Hepatic stellate cell (primary cell): ENCODE measurements around the gene SALL4.
"Not testable (repeated sequence)": the region's sequence is repeated elsewhere in the genome, so short reads cannot be mapped to it uniquely, and the experiment has no call there.

Source experiments
- DNase-seq: peaks from one replicate; pipeline ENCODE4 v3.0.0; 2011; ENCODE audit warnings: low spot score

Gene SALL4

GRCh38 chr20:51802170-51802751, at the start of gene SALL4:
Gene SALL4, minus strand, starts transcription at chr20:51802521. Its CDS starts 113 bp downstream, at chr20:51802408.
- no peak for DNase-seq

DNA sequence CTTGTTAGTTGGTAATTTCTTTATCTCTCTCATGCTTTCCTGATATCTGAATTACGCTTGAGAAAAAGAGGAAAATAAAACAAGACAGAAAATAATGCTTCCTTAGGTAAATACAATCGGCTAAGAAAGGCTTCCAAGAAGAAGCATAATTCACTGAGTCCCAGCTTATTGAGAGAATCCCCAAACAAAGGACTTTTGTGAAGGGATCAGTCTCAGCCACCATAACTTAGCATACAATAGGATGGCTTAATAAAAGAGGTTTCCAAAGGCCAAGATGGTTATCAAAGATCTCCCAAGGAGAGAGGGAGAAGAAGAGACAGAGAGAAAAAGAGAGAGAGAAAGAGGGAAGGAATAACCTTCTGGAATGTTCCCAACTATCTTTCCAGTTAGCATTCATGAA, 46.0 kb upstream of the SALL4 start:
- DNase-seq: no peak

DNA sequence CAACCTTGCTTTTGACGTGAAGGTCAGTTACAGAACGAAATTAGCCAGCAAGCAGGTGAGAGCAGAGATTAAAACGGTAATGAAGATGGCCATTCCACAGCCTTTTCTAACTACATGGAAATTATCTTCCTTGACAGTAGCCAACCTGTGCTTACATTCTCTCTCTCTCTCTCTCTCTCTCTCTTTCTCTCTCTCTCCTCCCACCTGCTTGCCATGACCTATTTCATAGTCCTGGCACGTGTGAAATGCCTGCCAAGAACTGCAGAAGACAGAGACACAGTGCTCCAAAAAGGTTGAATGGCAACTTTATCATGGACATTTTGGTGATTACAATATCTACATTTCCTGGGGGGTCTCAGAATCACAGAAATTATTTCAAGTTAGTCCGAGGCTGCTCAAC, 38.5 kb upstream of the SALL4 start:
- DNase-seq: no peak

DNA sequence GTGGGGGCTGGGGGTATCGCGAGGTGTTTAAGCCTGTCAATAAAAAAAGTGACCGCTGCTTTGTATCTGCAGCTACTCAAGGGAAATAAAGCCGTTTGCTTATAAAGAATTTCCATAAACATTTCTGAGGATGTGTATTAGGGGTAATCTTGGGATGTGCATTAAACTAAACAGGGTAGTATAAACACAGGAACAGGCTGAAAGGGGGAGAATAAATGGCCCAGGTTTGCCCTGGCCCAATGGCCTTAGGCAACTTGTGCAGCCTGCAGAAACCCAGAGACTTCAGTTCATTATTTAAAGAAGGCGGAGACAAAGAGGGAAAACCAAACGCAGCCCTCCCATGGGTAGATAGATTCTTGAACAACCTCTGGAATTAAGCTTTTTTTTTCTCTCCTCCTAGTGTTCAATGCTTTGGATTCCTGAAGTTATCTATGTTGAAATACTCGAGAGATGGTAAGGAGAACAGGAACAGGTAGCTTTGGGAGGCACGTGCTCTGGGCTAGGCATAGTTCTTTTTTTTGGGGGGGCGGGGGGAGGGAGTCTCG, 35.6 kb upstream of the SALL4 start:
- no peak for DNase-seq

- no peak for DNase-seq
These were observed 35.1 kb upstream of the SALL4 start for GRCh38 chr20:51837436-51837835.

- DNase-seq: no peak
These were observed 31.0 kb upstream of the SALL4 start for GRCh38 chr20:51833326-51833725.

DNA sequence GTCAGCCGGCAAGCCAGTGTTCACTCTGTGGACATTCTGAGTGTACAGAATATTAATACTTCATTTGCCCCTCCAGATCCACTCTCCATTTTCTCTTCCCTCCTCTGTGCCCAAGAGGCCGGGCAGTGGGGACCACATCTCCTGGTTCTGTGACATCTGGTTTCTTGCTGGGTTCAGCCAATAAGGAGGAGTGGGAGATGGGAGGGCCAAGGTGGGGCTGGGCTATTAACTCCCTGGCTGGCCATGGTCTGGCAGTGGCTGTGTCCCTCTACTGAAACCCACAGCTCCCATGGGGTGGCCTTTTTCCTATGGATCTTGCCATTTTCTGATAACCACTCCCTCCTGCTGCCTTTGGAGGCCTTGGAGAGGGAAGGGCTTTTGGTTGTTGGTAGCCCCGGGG, 30.0 kb upstream of the SALL4 start:
- no peak for DNase-seq

DNA sequence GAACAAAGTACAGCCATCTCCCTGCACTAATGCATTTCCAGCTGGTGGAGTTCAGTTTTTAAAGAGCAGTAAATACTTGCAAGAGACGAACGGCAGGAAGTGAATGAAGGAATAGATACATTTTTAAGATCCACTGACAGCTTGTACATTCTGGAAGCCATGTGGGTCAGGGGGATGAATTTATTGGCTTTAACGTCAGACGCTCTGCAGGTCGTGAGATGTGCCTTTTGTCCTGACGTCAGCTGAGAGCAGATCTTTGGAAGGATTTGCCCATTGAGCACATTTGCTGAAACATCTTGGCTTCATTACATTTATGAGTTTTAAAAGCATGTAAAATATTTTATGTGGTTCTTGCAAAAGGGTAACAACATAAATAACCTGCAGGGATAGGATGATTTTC, 29.5 kb upstream of the SALL4 start:
- no peak for DNase-seq

DNA sequence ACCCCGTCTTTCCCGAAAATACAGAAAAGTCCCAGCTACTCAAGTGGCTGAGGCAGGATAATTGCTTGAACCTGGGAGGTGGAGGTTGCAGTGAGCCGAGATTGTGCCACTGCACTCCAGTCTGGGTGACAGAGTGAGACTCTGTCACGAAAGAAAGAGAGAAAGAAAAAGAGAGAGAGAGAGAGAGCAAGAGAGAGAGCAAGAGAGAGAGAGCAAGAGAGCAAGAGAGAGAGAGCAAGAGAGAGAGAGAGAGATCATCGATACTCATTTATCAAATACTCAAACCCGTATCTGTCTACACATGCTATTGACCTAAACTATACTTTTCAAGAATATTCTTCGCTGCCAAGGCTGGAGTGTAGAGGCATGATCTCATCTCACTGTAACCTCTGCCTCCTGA, 28.2 kb upstream of the SALL4 start:
- DNase-seq: no peak

DNA sequence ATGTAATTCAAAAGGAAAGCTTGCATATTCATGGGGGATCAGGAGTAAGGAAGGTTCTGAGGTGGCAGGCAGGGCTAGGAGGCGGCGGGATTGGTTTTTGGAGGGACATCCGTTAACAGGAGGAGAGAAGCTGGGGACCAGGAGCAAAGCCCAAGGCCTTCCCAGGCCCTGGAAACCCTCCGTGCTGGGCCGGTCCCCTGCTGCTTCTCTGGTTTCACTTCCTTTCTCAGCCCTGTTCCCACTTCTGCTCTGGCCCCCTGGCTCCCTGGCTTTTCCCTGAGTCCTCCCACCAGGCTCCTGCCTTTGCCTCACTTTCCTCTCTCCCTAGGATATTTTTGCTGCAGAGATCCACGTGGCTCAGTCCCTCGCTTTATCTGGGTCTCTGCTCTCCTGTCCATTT, 26.4 kb upstream of the SALL4 start:
- DNase-seq: no peak

DNA sequence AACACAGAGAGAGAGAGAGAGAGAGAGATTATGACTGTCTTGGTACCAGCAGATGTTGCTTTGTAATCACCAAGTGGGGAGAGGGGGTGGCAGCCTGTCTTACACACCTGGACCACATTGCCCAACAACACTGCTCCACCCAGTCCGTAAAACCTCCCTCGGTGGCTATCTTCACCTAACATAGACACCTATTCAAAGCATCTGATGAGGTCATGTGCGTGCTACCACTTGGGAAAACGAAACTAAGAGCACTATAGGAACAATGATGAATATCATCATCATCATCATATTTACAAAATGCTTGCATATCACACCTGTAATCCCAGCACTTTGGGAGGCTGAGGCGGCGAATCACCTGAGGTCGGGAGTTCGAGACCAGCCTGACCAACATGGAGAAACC, 24.1 kb upstream of the SALL4 start:
- DNase-seq: no peak

DNA sequence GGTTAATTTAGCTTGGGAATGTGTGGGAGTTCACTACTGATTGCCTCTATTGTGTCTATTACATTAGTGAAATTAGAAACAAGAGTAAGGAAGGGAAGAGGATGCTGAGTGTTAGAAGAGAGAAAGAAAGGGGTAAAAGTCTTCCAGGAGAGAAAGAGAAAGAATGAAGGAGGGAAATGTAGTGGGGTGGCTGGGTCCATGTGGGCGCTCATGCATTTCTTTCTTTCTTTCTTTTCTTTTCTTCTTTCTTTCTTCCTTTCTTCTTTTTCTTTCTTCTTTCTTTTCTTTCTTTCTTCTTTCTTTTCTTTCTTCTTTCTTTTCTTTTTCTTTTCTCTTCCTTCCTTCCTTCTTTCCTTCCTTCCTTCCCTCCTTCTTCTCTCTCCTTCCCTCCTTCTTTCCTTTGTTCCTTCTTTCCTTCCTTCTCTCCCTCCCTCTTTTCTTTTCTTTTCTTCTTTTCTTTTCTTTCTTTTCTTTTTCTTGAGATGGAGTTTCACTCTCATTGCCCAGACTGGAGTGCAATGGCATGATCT, 16.2 kb upstream of the SALL4 start:
- no peak for DNase-seq

DNA sequence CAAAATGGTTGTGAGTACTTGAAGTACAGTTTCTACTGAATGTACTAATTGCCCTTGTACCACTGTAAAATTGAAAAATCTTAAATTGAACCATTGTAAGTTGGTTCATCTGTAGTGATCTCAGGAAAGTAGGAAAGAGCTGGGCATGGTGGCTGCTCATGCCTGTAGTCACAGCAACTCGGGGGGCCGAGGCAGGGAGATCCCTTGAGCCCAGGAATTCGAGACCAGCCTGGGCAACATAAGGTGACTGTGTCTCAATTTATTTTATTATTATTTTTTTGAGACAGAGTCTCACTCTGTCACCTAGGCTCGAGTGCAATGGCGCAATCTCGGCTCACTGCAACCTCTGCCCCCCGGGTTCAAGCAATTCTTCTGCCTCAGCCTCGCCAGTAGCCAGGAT, 14.5 kb upstream of the SALL4 start:
- DNase-seq: not testable (repeated sequence)

DNA sequence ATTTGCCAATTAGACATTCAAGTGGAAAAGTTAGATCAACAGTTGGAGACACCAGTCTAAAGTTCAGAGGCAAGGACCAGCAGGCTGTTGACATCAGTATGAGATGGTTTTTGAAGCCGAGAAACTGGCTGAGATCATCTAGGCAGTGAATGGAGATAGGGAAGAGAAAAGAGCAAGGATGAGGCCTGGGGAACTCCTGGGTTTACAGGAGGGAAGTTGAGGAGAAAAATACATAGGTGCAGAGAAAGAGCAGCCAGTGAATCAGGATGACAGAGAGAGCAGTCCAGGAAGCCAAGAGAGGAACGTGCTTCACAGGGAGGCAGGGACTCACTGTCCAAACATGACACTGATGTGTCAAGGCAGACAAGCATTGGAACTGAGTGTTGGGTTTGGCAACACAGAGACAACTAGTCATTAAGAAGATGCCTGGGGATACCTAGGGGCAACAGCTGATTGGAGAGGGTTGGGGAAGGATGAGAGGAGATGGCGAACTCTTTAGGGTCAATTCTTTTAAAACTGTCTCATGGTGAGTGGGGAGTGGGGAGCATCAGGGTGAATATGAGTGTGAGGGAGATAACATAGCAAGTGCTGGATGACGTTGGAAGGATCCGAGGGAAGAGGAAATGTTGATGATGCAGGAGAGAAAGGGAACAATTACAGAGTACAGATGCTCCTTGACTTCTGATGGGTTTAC, 13.2 kb upstream of the SALL4 start:
- DNase-seq: no peak

GRCh38 chr20:51812861-51813260, 10.5 kb upstream of the SALL4 start:
- no peak for DNase-seq

- no peak for DNase-seq
These were observed 9.3 kb upstream of the SALL4 start for GRCh38 chr20:51811514-51812128.

GRCh38 chr20:51811042-51811355, 8.7 kb upstream of the SALL4 start:
- no peak for DNase-seq

- DNase-seq: no peak
These were observed 8.1 kb upstream of the SALL4 start for GRCh38 chr20:51810155-51811041.

GRCh38 chr20:51807720-51808250, 5.5 kb upstream of the SALL4 start:
- DNase-seq: no peak

DNA sequence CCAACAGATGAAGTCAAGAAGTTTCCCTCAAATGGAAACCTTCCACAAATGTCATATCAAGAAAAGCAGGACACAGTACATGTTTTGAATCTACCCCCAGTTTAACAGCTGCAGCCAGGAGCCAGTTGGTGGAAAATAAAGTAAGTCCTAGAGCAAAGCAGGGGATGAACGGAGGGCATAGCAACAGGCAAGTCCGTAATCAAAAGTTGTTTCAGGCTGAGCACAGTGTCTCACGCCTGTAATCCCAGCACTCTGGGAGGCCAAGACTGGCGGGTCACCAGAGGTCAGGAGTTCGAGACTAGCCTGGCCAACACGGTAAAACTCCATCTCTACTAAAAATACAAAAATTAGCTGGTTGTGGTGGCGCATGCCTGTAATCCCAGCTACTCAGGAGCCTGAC, 2.4 kb upstream of the SALL4 start:
- no peak for DNase-seq

DNA sequence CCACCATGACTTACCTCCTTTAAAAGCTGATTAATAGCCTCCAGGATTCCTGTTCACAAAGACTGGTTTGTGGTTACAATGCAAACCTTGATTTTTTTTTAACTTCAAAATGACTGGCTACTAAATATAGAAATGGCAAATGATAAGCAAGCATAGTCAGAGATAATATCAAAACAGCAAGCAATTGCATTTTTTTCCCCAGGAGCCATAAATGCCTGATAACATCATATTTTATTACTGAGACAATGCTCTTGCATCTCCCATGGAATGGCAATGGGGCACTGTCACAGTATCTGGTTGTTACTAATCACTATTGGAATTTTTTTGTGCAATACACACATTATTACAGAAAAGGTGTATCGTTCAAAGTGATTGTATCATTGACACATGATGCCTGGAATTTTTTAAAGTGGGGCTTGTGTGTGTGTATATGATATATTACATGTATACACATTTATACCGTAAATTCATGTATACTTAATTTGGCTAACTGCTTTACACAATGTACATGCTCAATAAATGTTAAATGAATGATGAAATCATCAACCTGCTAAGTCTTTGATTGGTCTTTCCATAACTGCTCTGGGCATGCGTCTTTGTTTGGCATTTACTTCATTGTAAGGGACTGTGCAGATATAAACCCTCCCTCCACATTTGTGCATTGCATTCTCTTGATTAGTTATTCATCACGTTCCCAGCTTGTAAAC, 980 bp upstream of the SALL4 start:
- DNase-seq: no peak

- no peak for DNase-seq
These were observed 548 bp downstream of the SALL4 start for GRCh38 chr20:51801823-51802123.
